Liver (tissue), 3 donors: ENCODE measurements around the gene ZNF716.

Experiments used
- CTCF ChIP-seq: fragments of 150-350 bp; IDR thresholded peaks from 2 replicates; pipeline ENCODE4 v1.5.1; 2017; ENCODE audit warnings: improper control_type of control experiment, low read depth, low read length; ENCODE audit not compliant: missing input control
- JUND ChIP-seq, 2 donors: IDR thresholded peaks; 2 replicates each; pipeline ENCODE4 v1.6.1; 2016; ENCODE audit warnings: antibody characterized with exemption in 2 of 2
- NR2F2 ChIP-seq: IDR thresholded peaks from 2 replicates; pipeline ENCODE4 v1.6.1; 2016; ENCODE audit warnings: antibody characterized with exemption
- RAD21 ChIP-seq, 2 donors: IDR thresholded peaks; 2 replicates each; pipeline ENCODE4 v1.6.1; 2016; ENCODE audit warnings: antibody characterized with exemption in 2 of 2, mild to moderate bottlenecking in 2 of 2
- REST ChIP-seq: IDR thresholded peaks from 2 replicates; pipeline ENCODE4 v1.6.1; 2016; ENCODE audit warnings: antibody characterized with exemption, mild to moderate bottlenecking
- RXRA ChIP-seq, 2 donors: IDR thresholded peaks; 2 replicates each; pipeline ENCODE4 v1.6.1; 2017 to 2018; ENCODE audit warnings: antibody characterized with exemption in 2 of 2, mild to moderate bottlenecking in 1 of 2
- YY1 ChIP-seq: IDR thresholded peaks from 2 replicates; pipeline ENCODE4 v1.6.1; 2016; ENCODE audit warnings: antibody characterized with exemption, mild to moderate bottlenecking
- donor health status: healthy.
- donor health status: healthy.

- no peak for TF ChIP-seq RAD21 (IDR thresholded peaks at IDR 0.05)
- no peak for TF ChIP-seq CTCF
- TF ChIP-seq NR2F2, result no peak
- TF ChIP-seq RXRA (IDR thresholded peaks at IDR 0.05), result no peak
- TF ChIP-seq YY1, result no peak
- TF ChIP-seq REST, result no peak
- no peak for TF ChIP-seq JUND (IDR thresholded peaks at IDR 0.05)
Measured at GRCh38 chr7:57443567-57443966, 6.4 kb upstream of the ZNF716 start.
